ENCODE data around the gene NAV3.

NAV3 gene

GRCh38 chr12:77954206-77954555, 123.5 kb downstream of the NAV3 start:
- FAIRE-seq, result no peak
- TF ChIP-seq POLR2A (IDR thresholded peaks at IDR 0.05; ENCODE audit: low read depth, low read length) (no peak), TAF1 (IDR thresholded peaks at IDR 0.05; ENCODE audit: low read depth, low read length) (no peak), PAX5 (IDR thresholded peaks at IDR 0.05; ENCODE audit: insufficient read depth, low read length, severe bottlenecking) (no peak), POU2F2 (IDR thresholded peaks at IDR 0.05; ENCODE audit: low read depth, low read length) (no peak), POLR2AphosphoS5 (IDR thresholded peaks at IDR 0.05; ENCODE audit: low read depth, low read length) (no peak)
- DNase-seq (ENCODE audit: insufficient read length, low spot score), result no peak

GRCh38 chr12:77957062-77957461, 126.4 kb downstream of the NAV3 start:
- DNase-seq (ENCODE audit: insufficient read length, low spot score) (no peak), FAIRE-seq (no peak)
- TF ChIP-seq PAX5 (IDR thresholded peaks at IDR 0.05; ENCODE audit: insufficient read depth, low read length, severe bottlenecking) (no peak), SPI1 (IDR thresholded peaks at IDR 0.05; ENCODE audit: low read depth, low read length) (no peak), TAF1 (IDR thresholded peaks at IDR 0.05; ENCODE audit: low read depth, low read length) (no peak), POU2F2 (IDR thresholded peaks at IDR 0.05; ENCODE audit: low read depth, low read length) (no peak), POLR2A (IDR thresholded peaks at IDR 0.05; ENCODE audit: low read depth, low read length) (no peak), POLR2AphosphoS5 (IDR thresholded peaks at IDR 0.05; ENCODE audit: low read depth, low read length) (no peak)

GRCh38 chr12:77963576-77964178, 133.0 kb downstream of the NAV3 start:
- DNase-seq (ENCODE audit: insufficient read length, low spot score) (no peak), FAIRE-seq (no peak)
- TF ChIP-seq POLR2AphosphoS5 (IDR thresholded peaks at IDR 0.05; ENCODE audit: low read depth, low read length) (no peak), POLR2A (IDR thresholded peaks at IDR 0.05; ENCODE audit: low read depth, low read length) (no peak), POU2F2 (IDR thresholded peaks at IDR 0.05; ENCODE audit: low read depth, low read length) (no peak), SPI1 (IDR thresholded peaks at IDR 0.05; ENCODE audit: low read depth, low read length) (no peak), PAX5 (IDR thresholded peaks at IDR 0.05; ENCODE audit: insufficient read depth, low read length, severe bottlenecking) (no peak), TAF1 (IDR thresholded peaks at IDR 0.05; ENCODE audit: low read depth, low read length) (no peak)

- TF ChIP-seq POLR2AphosphoS5 (IDR thresholded peaks at IDR 0.05; ENCODE audit: low read depth, low read length), result no peak
- no peak for TF ChIP-seq POU2F2 (IDR thresholded peaks at IDR 0.05; ENCODE audit: low read depth, low read length)
- FAIRE-seq, result no peak
- DNase-seq (ENCODE audit: insufficient read length, low spot score), result no peak
Measured at GRCh38 chr12:77965790-77966189, 135.1 kb downstream of the NAV3 start.

GRCh38 chr12:77968021-77968420, 137.3 kb downstream of the NAV3 start:
- TF ChIP-seq POLR2A (IDR thresholded peaks at IDR 0.05; ENCODE audit: low read depth, low read length), result no peak
- TF ChIP-seq SPI1 (IDR thresholded peaks at IDR 0.05; ENCODE audit: low read depth, low read length), result no peak
- no peak for TF ChIP-seq PAX5 (IDR thresholded peaks at IDR 0.05; ENCODE audit: insufficient read depth, low read length, severe bottlenecking)
- TF ChIP-seq TAF1 (IDR thresholded peaks at IDR 0.05; ENCODE audit: low read depth, low read length), result no peak
- TF ChIP-seq POU2F2 (IDR thresholded peaks at IDR 0.05; ENCODE audit: low read depth, low read length), result no peak
- no peak for FAIRE-seq
- no peak for DNase-seq (ENCODE audit: insufficient read length, low spot score)

- FAIRE-seq (no peak), DNase-seq (ENCODE audit: insufficient read length, low spot score) (no peak)
- TF ChIP-seq TAF1 (IDR thresholded peaks at IDR 0.05; ENCODE audit: low read depth, low read length), result no peak
- TF ChIP-seq POLR2A (IDR thresholded peaks at IDR 0.05; ENCODE audit: low read depth, low read length), result no peak
Measured at GRCh38 chr12:77968571-77968970, 137.9 kb downstream of the NAV3 start.

GRCh38 chr12:77973579-77973978, 142.9 kb downstream of the NAV3 start:
- TF ChIP-seq POU2F2 (IDR thresholded peaks at IDR 0.05; ENCODE audit: low read depth, low read length) (no peak), PAX5 (IDR thresholded peaks at IDR 0.05; ENCODE audit: insufficient read depth, low read length, severe bottlenecking) (no peak), SPI1 (IDR thresholded peaks at IDR 0.05; ENCODE audit: low read depth, low read length) (no peak), TAF1 (IDR thresholded peaks at IDR 0.05; ENCODE audit: low read depth, low read length) (no peak), POLR2A (IDR thresholded peaks at IDR 0.05; ENCODE audit: low read depth, low read length) (no peak), POLR2AphosphoS5 (IDR thresholded peaks at IDR 0.05; ENCODE audit: low read depth, low read length) (no peak)
- FAIRE-seq (no peak), DNase-seq (ENCODE audit: insufficient read length, low spot score) (no peak)

GRCh38 chr12:77974645-77975044, 144.0 kb downstream of the NAV3 start:
- DNase-seq (ENCODE audit: insufficient read length, low spot score) (no peak), FAIRE-seq (no peak)
- TF ChIP-seq SPI1 (IDR thresholded peaks at IDR 0.05; ENCODE audit: low read depth, low read length), result no peak
- no peak for TF ChIP-seq PAX5 (IDR thresholded peaks at IDR 0.05; ENCODE audit: insufficient read depth, low read length, severe bottlenecking)
- no peak for TF ChIP-seq POLR2AphosphoS5 (IDR thresholded peaks at IDR 0.05; ENCODE audit: low read depth, low read length)
- TF ChIP-seq TAF1 (IDR thresholded peaks at IDR 0.05; ENCODE audit: low read depth, low read length), result no peak
- no peak for TF ChIP-seq POLR2A (IDR thresholded peaks at IDR 0.05; ENCODE audit: low read depth, low read length)
- no peak for TF ChIP-seq POU2F2 (IDR thresholded peaks at IDR 0.05; ENCODE audit: low read depth, low read length)

GRCh38 chr12:77979597-77980250, 149.0 kb downstream of the NAV3 start:
- TF ChIP-seq POU2F2 (IDR thresholded peaks at IDR 0.05; ENCODE audit: low read depth, low read length) (no peak), POLR2A (IDR thresholded peaks at IDR 0.05; ENCODE audit: low read depth, low read length) (no peak), PAX5 (IDR thresholded peaks at IDR 0.05; ENCODE audit: insufficient read depth, low read length, severe bottlenecking) (no peak), POLR2AphosphoS5 (IDR thresholded peaks at IDR 0.05; ENCODE audit: low read depth, low read length) (no peak), TAF1 (IDR thresholded peaks at IDR 0.05; ENCODE audit: low read depth, low read length) (no peak), SPI1 (IDR thresholded peaks at IDR 0.05; ENCODE audit: low read depth, low read length) (no peak)
- FAIRE-seq, result no peak

GRCh38 chr12:77980782-77981181, 150.1 kb downstream of the NAV3 start:
- FAIRE-seq, result no peak

More at GRCh38 chr12:77979597-77980250, 149.0 kb downstream of the NAV3 start:
- no peak for DNase-seq (ENCODE audit: insufficient read length, low spot score)

More at GRCh38 chr12:77980782-77981181, 150.1 kb downstream of the NAV3 start:
- TF ChIP-seq POU2F2 (IDR thresholded peaks at IDR 0.05; ENCODE audit: low read depth, low read length) (no peak), POLR2AphosphoS5 (IDR thresholded peaks at IDR 0.05; ENCODE audit: low read depth, low read length) (no peak), TAF1 (IDR thresholded peaks at IDR 0.05; ENCODE audit: low read depth, low read length) (no peak), SPI1 (IDR thresholded peaks at IDR 0.05; ENCODE audit: low read depth, low read length) (no peak), POLR2A (IDR thresholded peaks at IDR 0.05; ENCODE audit: low read depth, low read length) (no peak), PAX5 (IDR thresholded peaks at IDR 0.05; ENCODE audit: insufficient read depth, low read length, severe bottlenecking) (no peak)
- DNase-seq (ENCODE audit: insufficient read length, low spot score), result no peak
